Mucosa of gallbladder (tissue), 1 donor: ENCODE data around the gene HES7. TPM values are rescaled to one million over a fixed set of nuclear protein-coding genes. Genes with fewer than 3 reads are reported as not detected.

Experiments used
- DNase-seq: peaks from one replicate; pipeline ENCODE4 v3.0.0-alpha.2; 2020; ENCODE audit warnings: low spot score
- total RNA-seq: library from RNA; stranded (reverse); gene quantifications from one replicate; pipeline ENCODE4 v1.2.1, GENCODE V29; 2021
- donor health status: DM: no; HTN: no; CAD: no.

HES7 gene
- total RNA-seq, 1 donor from 2014 or later: 0.78 TPM

DNA sequence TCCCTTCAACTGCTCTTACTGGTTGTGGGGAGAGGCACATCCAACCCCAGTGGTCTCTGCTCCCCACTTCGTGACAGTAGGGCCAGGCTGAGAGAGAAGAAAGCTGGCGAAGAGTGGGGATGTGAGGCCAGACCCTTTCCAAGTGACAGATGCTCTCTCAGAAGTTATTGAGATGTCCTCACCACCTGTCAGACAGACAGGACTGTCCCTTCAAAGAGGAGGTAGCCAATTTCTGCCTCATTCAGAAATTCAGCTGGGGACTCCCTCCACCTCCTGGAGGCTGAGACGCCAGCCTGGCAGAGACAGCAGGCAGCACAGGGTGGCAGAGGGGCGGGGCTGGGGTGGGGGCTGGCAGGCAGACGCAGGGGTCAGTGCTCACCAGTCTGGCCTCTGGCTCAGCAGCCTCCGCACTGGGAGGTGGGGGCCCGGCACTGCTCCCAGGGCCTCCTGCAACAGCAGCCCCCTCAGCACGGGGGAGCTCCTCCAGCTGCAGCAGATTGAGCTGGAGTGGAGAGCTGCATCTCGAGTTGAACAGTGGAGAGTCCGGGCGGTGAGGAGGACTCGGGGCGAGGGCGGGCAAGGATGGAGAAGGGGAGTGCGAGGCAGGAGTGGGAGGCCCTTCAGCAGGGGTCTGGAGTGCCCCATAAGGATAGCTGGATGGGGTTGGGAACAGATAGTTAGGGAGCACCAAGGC lies 19.1 kb upstream of the HES7 start:
- no peak for DNase-seq

GRCh38 chr17:8142158-8142886 lies 18.4 kb upstream of the HES7 start:
- no peak for DNase-seq

DNA sequence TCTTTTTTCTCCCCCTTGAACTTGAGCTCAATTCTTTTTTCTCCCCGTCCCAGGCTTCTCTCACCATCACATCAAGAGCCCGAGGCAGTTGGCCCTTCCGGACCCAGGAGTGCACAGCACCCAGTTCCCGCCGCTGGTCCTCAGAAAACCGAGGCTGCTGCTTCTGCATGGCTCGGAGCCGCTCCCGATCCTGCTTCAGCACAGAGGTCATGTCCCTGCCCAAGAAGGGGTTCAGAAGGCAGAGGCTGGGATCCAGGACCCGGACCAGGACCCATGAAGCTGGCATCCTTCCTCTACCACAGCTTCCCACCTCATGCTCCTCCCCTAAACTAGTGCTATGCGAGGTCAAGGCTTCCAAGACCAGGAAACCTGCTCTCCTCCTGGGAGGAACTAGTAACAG lies 17.8 kb upstream of the HES7 start:
- DNase-seq: no peak

DNA sequence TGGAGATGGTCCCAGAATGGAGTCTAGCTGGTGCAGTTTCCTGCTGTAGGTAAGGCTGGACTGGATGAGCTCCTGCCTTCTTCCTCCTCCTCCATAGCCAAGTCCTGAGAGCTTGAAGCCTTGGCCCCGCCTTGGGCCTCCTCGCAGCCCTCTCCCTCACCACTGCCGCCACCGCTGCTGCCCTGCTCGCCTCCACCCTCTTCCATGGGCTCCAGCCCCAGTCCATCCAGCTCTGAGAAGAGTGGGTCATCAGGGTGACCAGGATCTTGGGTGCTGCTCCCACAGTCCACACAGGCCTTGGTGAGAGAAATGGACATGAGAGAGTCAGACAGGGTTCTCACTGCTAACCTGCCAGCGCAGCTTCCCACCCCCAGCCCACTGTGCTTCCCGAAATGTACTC lies 17.1 kb upstream of the HES7 start:
- DNase-seq: no peak

- peak; percentile 16 for DNase-seq
Measured at GRCh38 chr17:8140065-8141029, 16.4 kb upstream of the HES7 start.

DNA sequence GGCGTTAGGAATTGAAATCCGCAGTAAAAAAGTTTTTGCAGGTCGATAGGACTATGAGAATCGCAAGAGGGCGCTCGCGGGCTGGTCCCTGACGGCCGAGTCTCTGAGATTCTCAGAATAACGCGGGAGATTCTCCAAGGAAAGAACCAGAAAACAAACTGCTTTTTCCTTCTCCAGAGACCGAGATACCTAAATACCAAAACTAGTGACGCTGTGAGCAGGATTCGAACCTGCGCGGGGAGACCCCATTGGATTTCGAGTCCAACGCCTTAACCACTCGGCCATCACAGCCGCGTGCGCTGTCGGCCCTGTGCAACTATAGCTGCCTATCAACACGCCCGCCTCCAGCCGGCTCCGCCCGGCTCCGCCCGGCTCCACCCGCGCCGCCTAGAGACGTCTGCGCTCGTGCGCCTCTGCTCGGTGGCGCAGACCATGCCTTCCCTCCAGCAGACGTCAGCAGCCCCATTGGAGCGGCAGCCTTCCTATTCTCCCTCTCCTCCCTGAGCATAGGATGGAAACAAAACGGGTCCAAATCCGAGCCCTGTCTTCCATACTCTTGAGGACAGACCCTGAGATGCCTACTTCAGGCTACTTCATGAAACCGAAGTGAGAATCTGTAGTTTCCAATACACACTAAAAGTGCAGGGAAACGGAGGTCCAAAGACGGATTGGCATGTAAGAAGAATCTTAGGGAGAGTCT lies 14.9 kb upstream of the HES7 start:
- DNase-seq: peak; percentile 97

DNA sequence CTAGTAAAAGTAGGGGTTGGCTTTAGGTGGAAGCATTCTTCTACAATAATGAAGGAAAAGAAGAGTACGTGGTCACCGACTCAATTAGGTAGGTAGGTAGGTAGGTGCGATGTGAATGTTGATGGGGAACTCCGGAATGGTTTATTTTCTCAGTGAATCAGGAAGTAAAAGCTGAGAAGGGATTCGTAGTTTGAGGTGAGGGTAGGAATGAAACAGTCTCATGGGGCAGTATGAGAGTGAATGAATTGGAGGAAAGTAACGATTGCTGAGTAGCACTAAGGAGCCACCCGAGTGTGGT lies 14.4 kb upstream of the HES7 start:
- no peak for DNase-seq

GRCh38 chr17:8137645-8138373 lies 13.9 kb upstream of the HES7 start:
- DNase-seq: no peak

- DNase-seq: no peak
Measured at GRCh38 chr17:8133941-8134340, 10.0 kb upstream of the HES7 start.

- DNase-seq: no peak
Measured at GRCh38 chr17:8133399-8133798, 9.5 kb upstream of the HES7 start.

DNA sequence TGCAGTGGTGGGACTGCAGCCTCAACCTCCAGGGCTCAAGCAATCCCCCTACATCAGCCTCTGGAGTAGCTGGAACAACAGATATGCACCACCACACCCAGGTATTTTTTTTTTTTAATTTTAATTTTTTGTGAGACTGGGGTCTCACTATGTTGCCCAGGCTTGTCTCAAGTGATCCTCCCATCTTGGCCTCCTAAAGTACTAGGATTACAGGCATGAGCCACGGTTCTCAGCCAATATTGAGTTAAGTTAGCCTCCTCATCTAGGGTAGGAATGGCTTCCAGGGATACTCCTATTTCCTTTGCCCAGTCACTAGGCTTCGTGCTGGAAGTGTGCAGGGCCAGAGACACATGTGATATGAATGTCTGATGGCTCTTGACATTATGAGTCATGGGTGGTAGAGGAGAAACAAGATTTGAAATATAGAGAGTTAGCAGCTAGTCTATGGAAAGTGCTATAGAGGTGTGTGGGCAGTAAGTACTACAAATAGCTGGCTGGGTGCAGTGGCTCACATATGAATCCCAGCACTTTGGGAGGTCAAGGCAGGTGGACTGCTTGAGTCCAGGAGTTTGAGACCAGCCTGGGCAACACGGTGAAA lies 8.0 kb upstream of the HES7 start:
- DNase-seq: no peak

GRCh38 chr17:8128125-8128784 lies 4.3 kb upstream of the HES7 start:
- no peak for DNase-seq

DNA sequence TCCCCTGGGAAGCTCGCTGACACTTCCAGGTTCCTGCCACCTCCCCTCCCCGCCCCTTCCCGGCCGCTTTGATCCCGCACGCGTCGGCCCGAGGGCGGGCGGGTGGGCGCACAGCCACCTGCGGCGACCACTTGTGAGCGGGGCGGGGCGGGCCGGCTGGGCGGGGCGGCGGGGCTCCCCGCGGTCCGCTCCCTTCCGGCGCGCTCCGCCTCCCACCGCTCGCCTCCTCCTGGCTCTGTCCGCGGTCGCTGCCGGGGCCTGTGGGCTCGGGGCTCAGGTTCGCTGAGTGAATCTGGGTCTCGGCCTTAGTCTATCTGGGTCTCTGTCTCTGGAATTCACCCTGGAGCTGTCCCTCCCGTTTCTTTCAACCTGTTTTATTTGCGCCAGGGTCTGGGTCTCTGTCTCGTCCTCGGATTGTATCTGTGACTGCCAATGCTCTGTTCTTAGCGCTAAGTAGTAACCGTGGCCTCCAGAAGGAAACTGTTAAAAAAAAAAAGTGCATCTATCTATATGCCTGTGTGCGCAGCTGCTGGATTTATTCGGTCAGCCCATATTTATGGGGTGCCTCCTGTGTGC lies 2.7 kb upstream of the HES7 start:
- DNase-seq: no peak

DNA sequence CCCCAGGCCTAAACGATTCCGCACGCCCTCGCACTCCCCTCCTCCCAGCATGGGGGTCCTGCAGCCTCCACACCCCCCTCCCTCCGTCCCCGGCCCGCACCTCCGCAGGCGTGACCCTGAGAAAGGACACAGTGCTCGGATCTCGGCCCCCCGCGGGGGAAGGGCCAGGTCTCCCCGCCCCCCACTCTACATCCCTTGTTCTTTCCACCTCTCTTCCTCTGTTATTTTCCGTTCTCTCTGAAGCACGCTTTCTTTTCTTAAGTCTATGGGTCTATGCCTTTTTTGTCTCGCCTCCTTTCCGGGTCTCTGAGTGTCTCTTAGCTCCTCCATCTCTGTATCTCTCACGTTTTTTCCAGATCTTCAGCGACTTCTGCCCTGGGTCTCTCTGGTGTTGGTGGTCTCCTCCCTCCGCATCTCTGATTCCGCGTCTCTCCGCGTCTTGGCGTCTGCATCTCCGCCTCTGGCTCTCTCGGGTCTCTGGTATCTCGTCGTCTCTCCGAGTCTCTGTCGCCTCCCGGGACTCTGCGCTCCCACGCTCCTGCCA lies 2.1 kb upstream of the HES7 start:
- DNase-seq: no peak

GRCh38 chr17:8125154-8125946 lies 1.4 kb upstream of the HES7 start:
- DNase-seq: peak; percentile 89

GRCh38 chr17:8124350-8125153 lies 646 bp upstream of the HES7 start:
- DNase-seq: no peak

DNA sequence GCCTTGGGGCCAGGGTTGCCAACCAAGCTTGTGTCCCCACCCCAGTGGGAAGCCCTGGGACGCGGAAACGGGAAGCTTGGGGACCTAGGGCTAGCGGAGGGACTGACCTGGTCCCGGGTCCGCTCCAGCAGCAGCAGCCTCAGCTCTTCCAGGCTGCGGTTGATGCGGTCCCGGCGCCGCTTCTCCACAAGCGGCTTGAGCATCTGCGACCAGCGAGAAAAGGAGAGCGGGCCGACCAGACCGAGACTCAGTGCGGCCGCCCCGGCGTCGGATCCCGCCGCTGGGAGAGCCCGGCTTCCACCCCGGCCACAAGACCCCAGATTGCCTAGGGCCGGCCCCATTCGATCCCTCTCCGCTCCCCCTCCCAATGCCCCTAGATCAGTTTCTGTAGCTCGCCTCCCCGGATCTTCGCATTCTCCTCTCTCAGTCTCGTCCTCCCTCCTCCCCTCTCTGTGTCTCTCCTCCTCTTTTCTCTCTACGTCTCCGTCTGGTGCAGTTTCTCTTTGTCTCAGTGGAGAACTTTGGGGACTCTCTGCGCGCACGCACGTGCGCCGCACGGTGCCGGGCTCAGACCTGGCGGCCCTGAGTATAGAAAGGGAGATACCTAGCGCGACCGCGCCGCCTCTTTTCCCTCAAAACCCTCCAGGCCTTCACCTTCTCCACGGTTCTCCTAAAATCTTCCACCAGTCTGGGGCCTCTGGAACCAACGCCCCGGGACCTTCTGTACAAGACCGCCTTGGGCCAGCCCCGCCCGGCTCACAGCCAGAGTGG lies 797 bp downstream of the HES7 start:
- DNase-seq: no peak
